GM23338 (cell line): ENCODE data around the gene AFF3.

Source experiments
- CREB1 ChIP-seq: fragments of 250-450 bp; sonication (Bioruptor Pico); IDR thresholded peaks from 2 replicates; pipeline ENCODE4 v1.5.0; 2020; ENCODE audit warnings: low read depth, mild to moderate bottlenecking, moderate library complexity
- CTCF ChIP-seq, 2 experiments: fragments of 200-600 bp in 1 of 2; sonication (generic) in 1 of 2; conservative IDR thresholded peaks; 2 replicates each; pipeline versions ENCODE4 v1.5.1 to v1.6.1; 2016 to 2017; ENCODE audit warnings: antibody characterized with exemption in 2 of 2, low read depth in 2 of 2, mild to moderate bottlenecking in 2 of 2, moderate library complexity in 1 of 2
- ETS1 ChIP-seq: IDR thresholded peaks from 2 replicates; pipeline ENCODE4 v1.6.1; 2016; ENCODE audit warnings: antibody characterized with exemption
- EZH2 ChIP-seq: fragments of 200-600 bp; sonication (generic); IDR thresholded peaks from one replicate; pipeline ENCODE4 v1.8.0; 2017; ENCODE audit warnings: antibody characterized with exemption, mild to moderate bottlenecking, low read depth; ENCODE audit not compliant: unreplicated experiment
- EZH2phosphoT487 ChIP-seq: fragments of 200-600 bp; sonication (generic); IDR thresholded peaks from one replicate; pipeline ENCODE4 v1.8.1; 2018; ENCODE audit warnings: antibody characterized with exemption; ENCODE audit not compliant: unreplicated experiment
- JUNB ChIP-seq: IDR thresholded peaks from one replicate; pipeline ENCODE4 v1.6.1; 2016; ENCODE audit warnings: antibody characterized with exemption; ENCODE audit not compliant: unreplicated experiment
- NANOG ChIP-seq: IDR thresholded peaks from 2 replicates; pipeline ENCODE4 v1.6.1; 2016; ENCODE audit warnings: antibody characterized with exemption, borderline replicate concordance
- POLR2AphosphoS5 ChIP-seq: IDR thresholded peaks from 2 replicates; pipeline ENCODE4 v1.6.1; 2016; ENCODE audit warnings: antibody characterized with exemption, low read depth
- REST ChIP-seq: IDR thresholded peaks from one replicate; pipeline ENCODE4 v1.6.1; 2018; ENCODE audit warnings: antibody characterized with exemption; ENCODE audit not compliant: unreplicated experiment
- STAT1 ChIP-seq: IDR thresholded peaks from one replicate; pipeline ENCODE4 v1.6.1; 2016; ENCODE audit warnings: antibody characterized with exemption; ENCODE audit not compliant: unreplicated experiment
- ZNF114 ChIP-seq: fragments of 250-450 bp; sonication (Bioruptor Pico); IDR thresholded peaks from 2 replicates; pipeline ENCODE4 v1.5.0; 2020; ENCODE audit warnings: mild to moderate bottlenecking, moderate library complexity
- ZNF331 ChIP-seq: fragments of 250-450 bp; sonication (Bioruptor Pico); IDR thresholded peaks from 2 replicates; pipeline ENCODE4 v1.5.0; 2020; ENCODE audit warnings: low read depth, mild to moderate bottlenecking, moderate library complexity
- ZNF462 ChIP-seq: fragments of 250-450 bp; sonication (Bioruptor Pico); IDR thresholded peaks from 2 replicates; pipeline ENCODE4 v1.5.0; 2020; ENCODE audit warnings: mild to moderate bottlenecking, moderate library complexity

DNA sequence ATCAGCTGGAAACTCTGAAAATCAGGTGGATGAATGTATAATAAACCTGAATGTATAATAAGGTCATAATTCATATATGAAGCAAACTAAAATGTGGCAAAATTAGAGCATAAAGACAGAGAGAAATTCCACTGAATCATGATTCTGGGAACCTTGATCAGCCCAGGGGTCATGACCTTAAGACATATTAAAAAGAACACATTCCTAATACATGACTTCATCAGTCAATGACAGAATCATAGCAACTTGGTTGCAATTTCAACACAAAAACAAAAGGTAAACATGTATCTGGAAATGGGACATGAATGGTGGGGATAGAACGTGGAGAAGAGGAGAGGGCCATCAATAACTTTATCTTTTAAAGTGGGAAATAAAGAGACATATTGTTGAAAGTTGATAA, 17.6 kb downstream of the AFF3 start:
- no peak for TF ChIP-seq CTCF (conservative IDR thresholded peaks at IDR 0.05; ENCODE audit: low read depth in 2 of 2)
- TF ChIP-seq POLR2AphosphoS5: no peak
- TF ChIP-seq EZH2: no peak
- TF ChIP-seq CREB1 (CRISPR knock-in tag): no peak
- TF ChIP-seq ZNF331: no peak
- TF ChIP-seq JUNB: no peak
- TF ChIP-seq STAT1: no peak
- no peak for TF ChIP-seq NANOG
- no peak for TF ChIP-seq REST
- no peak for TF ChIP-seq EZH2phosphoT487
- no peak for TF ChIP-seq ZNF462 (CRISPR knock-in tag)
- TF ChIP-seq ETS1: no peak
- TF ChIP-seq ZNF114 (CRISPR knock-in tag): no peak
